HEK293T (cell line): ENCODE measurements around the gene WDR73.

Experiments used
- ELF4 ChIP-seq: fragments of 450-650 bp; IDR thresholded peaks from 2 replicates; pipeline ENCODE4 v1.6.1; 2017; ENCODE audit warnings: antibody characterized with exemption
- FOXA1 ChIP-seq: fragments of 450-650 bp; IDR thresholded peaks from 2 replicates; pipeline ENCODE4 v1.6.1; 2016; ENCODE audit warnings: mild to moderate bottlenecking
- FOXK2 ChIP-seq: fragments of 450-650 bp; IDR thresholded peaks from 2 replicates; pipeline ENCODE4 v1.6.1; 2016; ENCODE audit warnings: mild to moderate bottlenecking
- FOXM1 ChIP-seq: fragments of 450-650 bp; IDR thresholded peaks from 2 replicates; pipeline ENCODE4 v1.6.1; 2017; ENCODE audit warnings: mild to moderate bottlenecking, borderline replicate concordance
- L3MBTL2 ChIP-seq: fragments of 450-650 bp; conservative IDR thresholded peaks from 2 replicates; pipeline ENCODE4 v1.6.1; 2016; ENCODE audit warnings: mild to moderate bottlenecking
- PKNOX1 ChIP-seq: fragments of 450-650 bp; IDR thresholded peaks from 2 replicates; pipeline ENCODE4 v1.6.1; 2016
- SP1 ChIP-seq: fragments of 450-650 bp; IDR thresholded peaks from 2 replicates; pipeline ENCODE4 v1.6.1; 2017
- SUZ12 ChIP-seq: fragments of 450-650 bp; IDR thresholded peaks from 2 replicates; pipeline ENCODE4 v1.6.1; 2016; ENCODE audit warnings: mild to moderate bottlenecking
- TARDBP ChIP-seq: fragments of 450-650 bp; IDR thresholded peaks from 2 replicates; pipeline ENCODE4 v1.6.1; 2016
- ZNF384 ChIP-seq: fragments of 450-650 bp; IDR thresholded peaks from 2 replicates; pipeline ENCODE4 v1.6.1; 2016

GRCh38 chr15:84690342-84690741 lies 36.3 kb upstream of the WDR73 start:
- TF ChIP-seq TARDBP (no peak), PKNOX1 (no peak), SP1 (no peak), SUZ12 (no peak), FOXM1 (no peak), ZNF384 (no peak), L3MBTL2 (no peak), ELF4 (no peak), FOXK2 (no peak), FOXA1 (no peak)
